Fibroblast of lung (primary cell): ENCODE results near the gene PRR35. TPM values are rescaled to one million over a fixed set of nuclear protein-coding genes. Genes with fewer than 3 reads are reported as not detected.

Source experiments
- DNase-seq, 2 donors: peaks; one replicate each; pipeline versions ENCODE4 v3.0.0 to v3.0.0-alpha.2; 2010; ENCODE audit warnings: low read depth in 2 of 2
- H2AFZ ChIP-seq: 2 replicates; pipeline ENCODE4 v1.5.1; 2012; ENCODE audit warnings: low read length, control low read depth, inconsistent platforms
- H3K27ac ChIP-seq: 2 replicates; pipeline ENCODE4 v1.5.1; 2011; ENCODE audit warnings: low read length, control low read depth; ENCODE audit not compliant: insufficient read depth
- H3K27me3 ChIP-seq: 2 replicates; pipeline ENCODE4 v1.5.1; 2011; ENCODE audit warnings: mild to moderate bottlenecking, low read length; ENCODE audit not compliant: control insufficient read depth, insufficient read depth
- H3K36me3 ChIP-seq: 2 replicates; pipeline ENCODE4 v1.5.1; 2011; ENCODE audit warnings: low read length; ENCODE audit not compliant: control insufficient read depth, insufficient read depth
- H3K4me1 ChIP-seq: 2 replicates; pipeline ENCODE4 v1.5.1; 2011; ENCODE audit warnings: low read length; ENCODE audit not compliant: control insufficient read depth, insufficient read depth; ENCODE audit errors: extremely low read depth
- H3K4me2 ChIP-seq: 2 replicates; pipeline ENCODE4 v1.5.1; 2011; ENCODE audit warnings: low read length, control low read depth; ENCODE audit not compliant: insufficient read depth; ENCODE audit errors: extremely low read depth
- H3K4me3 ChIP-seq, 4 experiments: fragments of 200-600 bp in 1 of 4; sonication (generic) in 1 of 4; replicated peaks in 1 of 4; 2 replicates each; pipeline ENCODE4 v1.5.1; 2011 to 2016; ENCODE audit warnings: low read length in 4 of 4, low read depth in 3 of 4, mild to moderate bottlenecking in 3 of 4, control low read depth in 2 of 4, inconsistent platforms in 1 of 4, mixed read lengths in 1 of 4; ENCODE audit not compliant: insufficient read depth in 1 of 4; ENCODE audit errors: control extremely low read depth in 1 of 4
- H3K79me2 ChIP-seq: 2 replicates; pipeline ENCODE4 v1.5.1; 2012; ENCODE audit warnings: mild to moderate bottlenecking, low read length, inconsistent platforms; ENCODE audit not compliant: control insufficient read depth, insufficient read depth
- H3K9ac ChIP-seq: 2 replicates; pipeline ENCODE4 v1.5.1; 2011; ENCODE audit warnings: mild to moderate bottlenecking, low read length, control low read depth; ENCODE audit not compliant: insufficient read depth
- H3K9me3 ChIP-seq: 2 replicates; pipeline ENCODE4 v1.5.1; 2012; ENCODE audit warnings: low read depth, low read length; ENCODE audit not compliant: control insufficient read depth, insufficient read depth
- H4K20me1 ChIP-seq: 2 replicates; pipeline ENCODE4 v1.5.1; 2011; ENCODE audit warnings: low read length; ENCODE audit not compliant: control insufficient read depth, insufficient read depth; ENCODE audit errors: extremely low read depth
- EZH2 ChIP-seq: IDR thresholded peaks from 2 replicates; pipeline ENCODE4 v1.5.1; 2012; ENCODE audit warnings: low read length, control low read depth, mild to moderate bottlenecking; ENCODE audit errors: missing control alignments
- polyA plus RNA-seq, 2 donors: library from polyadenylated mRNA; depleted of rRNA in 1 of 2; stranded (reverse) in 1 of 2; unstranded in 1 of 2; fragments of >200 nt; gene quantifications; 2 replicates each; pipeline ENCODE4 v1.2.1, GENCODE V29; 2011 to 2012; ENCODE audit warnings: missing spikeins in 1 of 2
- total RNA-seq: library from RNA; depleted of rRNA; stranded (reverse); fragments of >200 nt; gene quantifications from 2 replicates; pipeline ENCODE4 v1.2.1, GENCODE V29; 2014
- TF ChIP-seq, protein P1 (sequence below), 2 donors: IDR thresholded peaks in 1 of 2; conservative IDR thresholded peaks in 1 of 2; 1 replicate in 1 of 2; 2 replicates in 1 of 2; pipeline ENCODE4 v1.5.1; 2011 to 2012; ENCODE audit warnings: low read length in 2 of 2, control low read depth in 1 of 2, inconsistent platforms in 1 of 2, low read depth in 1 of 2, mild to moderate bottlenecking in 1 of 2

Gene PRR35
- total and polyA plus RNA-seq, 2 donors (not counting 1 experiment from before 2014, with no cell fraction given), result not detected

- no peaks in the 10 kb centered on the region for H3K27me3 ChIP-seq
- no peaks in the 10 kb centered on the region for H3K9me3 ChIP-seq
- no peaks in the 10 kb centered on the region for H4K20me1 ChIP-seq
- no peak overlapping the region for H2AFZ ChIP-seq
- TF ChIP-seq, protein P1, sequence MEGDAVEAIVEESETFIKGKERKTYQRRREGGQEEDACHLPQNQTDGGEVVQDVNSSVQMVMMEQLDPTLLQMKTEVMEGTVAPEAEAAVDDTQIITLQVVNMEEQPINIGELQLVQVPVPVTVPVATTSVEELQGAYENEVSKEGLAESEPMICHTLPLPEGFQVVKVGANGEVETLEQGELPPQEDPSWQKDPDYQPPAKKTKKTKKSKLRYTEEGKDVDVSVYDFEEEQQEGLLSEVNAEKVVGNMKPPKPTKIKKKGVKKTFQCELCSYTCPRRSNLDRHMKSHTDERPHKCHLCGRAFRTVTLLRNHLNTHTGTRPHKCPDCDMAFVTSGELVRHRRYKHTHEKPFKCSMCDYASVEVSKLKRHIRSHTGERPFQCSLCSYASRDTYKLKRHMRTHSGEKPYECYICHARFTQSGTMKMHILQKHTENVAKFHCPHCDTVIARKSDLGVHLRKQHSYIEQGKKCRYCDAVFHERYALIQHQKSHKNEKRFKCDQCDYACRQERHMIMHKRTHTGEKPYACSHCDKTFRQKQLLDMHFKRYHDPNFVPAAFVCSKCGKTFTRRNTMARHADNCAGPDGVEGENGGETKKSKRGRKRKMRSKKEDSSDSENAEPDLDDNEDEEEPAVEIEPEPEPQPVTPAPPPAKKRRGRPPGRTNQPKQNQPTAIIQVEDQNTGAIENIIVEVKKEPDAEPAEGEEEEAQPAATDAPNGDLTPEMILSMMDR (conservative IDR thresholded peaks at IDR 0.05 in 1 of 2, IDR thresholded peaks at IDR 0.05 in 1 of 2; ENCODE audit: low read depth in 1 of 2, low read length in 2 of 2), result no peak
- no peak for TF ChIP-seq EZH2
- H3K4me3 ChIP-seq, result no peak overlapping the region
- no peaks in the 10 kb centered on the region for H3K79me2 ChIP-seq
- no peak overlapping the region for H3K27ac ChIP-seq
- no peak overlapping the region for H3K4me2 ChIP-seq
- H3K4me1 ChIP-seq, result no peaks in the 10 kb centered on the region
- H3K36me3 ChIP-seq, result no peaks in the 10 kb centered on the region
- no peak for DNase-seq
- H3K9ac ChIP-seq, result no peak overlapping the region
Measured at GRCh38 chr16:606656-607307, 46.6 kb downstream of the PRR35 start.

GRCh38 chr16:608019-608418, 47.8 kb downstream of the PRR35 start:
- Histone ChIP-seq H3K27ac (no peak overlapping the region), H3K27me3 (no peaks in the 10 kb centered on the region), H3K9ac (no peak overlapping the region), H4K20me1 (no peaks in the 10 kb centered on the region), H3K36me3 (no peaks in the 10 kb centered on the region), H3K4me1 (no peaks in the 10 kb centered on the region), H3K4me3 (no peak overlapping the region), H3K79me2 (no peaks in the 10 kb centered on the region), H3K4me2 (no peak overlapping the region), H3K9me3 (no peaks in the 10 kb centered on the region), H2AFZ (no peak overlapping the region)
- no peak for TF ChIP-seq EZH2
- TF ChIP-seq, protein P1 (conservative IDR thresholded peaks at IDR 0.05 in 1 of 2, IDR thresholded peaks at IDR 0.05 in 1 of 2; ENCODE audit: low read depth in 1 of 2, low read length in 2 of 2), result no peak
- DNase-seq, result no peak

DNA sequence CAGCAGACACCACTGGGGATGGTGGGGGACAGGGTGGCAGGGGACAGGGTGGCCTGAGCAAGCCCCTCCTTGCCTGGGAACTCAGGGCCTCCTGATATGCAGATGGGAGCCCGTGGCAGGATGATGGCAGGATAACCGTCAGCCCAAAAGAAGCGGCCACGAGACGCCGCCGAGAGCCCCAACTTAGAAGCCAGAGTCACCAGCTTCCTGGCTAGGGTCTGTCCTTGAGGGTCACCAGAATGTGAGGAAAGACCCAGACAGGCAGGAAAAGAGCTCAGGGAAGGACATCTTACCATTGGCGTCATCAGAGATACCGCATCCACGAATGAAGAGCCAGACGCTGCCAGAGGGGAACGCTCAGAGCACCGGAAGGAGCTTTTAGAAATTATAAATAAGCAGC, 49.1 kb downstream of the PRR35 start:
- no peaks in the 10 kb centered on the region for H3K4me1 ChIP-seq
- H4K20me1 ChIP-seq, result no peaks in the 10 kb centered on the region
- H3K4me3 ChIP-seq, result no peak overlapping the region
- no peak for DNase-seq
- H3K27ac ChIP-seq, result no peak overlapping the region
- no peaks in the 10 kb centered on the region for H3K9me3 ChIP-seq
- H3K79me2 ChIP-seq, result no peaks in the 10 kb centered on the region
- no peak overlapping the region for H3K9ac ChIP-seq
- no peak overlapping the region for H2AFZ ChIP-seq
- no peak overlapping the region for H3K4me2 ChIP-seq
- H3K36me3 ChIP-seq, result no peaks in the 10 kb centered on the region
- TF ChIP-seq, protein P1 (conservative IDR thresholded peaks at IDR 0.05 in 1 of 2, IDR thresholded peaks at IDR 0.05 in 1 of 2; ENCODE audit: low read depth in 1 of 2, low read length in 2 of 2), result no peak
- TF ChIP-seq EZH2, result no peak
- no peaks in the 10 kb centered on the region for H3K27me3 ChIP-seq
